Pancreas (tissue), 10 donors: Measurements from ENCODE around the gene AKAP13. TPM values are rescaled to one million over a fixed set of nuclear protein-coding genes. Genes with fewer than 3 reads are reported as not detected.
"Not testable (repeated sequence)": the region's sequence is repeated elsewhere in the genome, so short reads cannot be mapped to it uniquely, and the experiment has no call there.

Experiments
- ATAC-seq, 4 donors: fragments of 200-7000 bp; cut with Tn5 transposase; one replicate each; pipeline versions ENCODE4 v1.8.0 to v1.9.1; 2020; ENCODE audit warnings: mild to moderate bottlenecking in 4 of 4, moderate library complexity in 4 of 4
- DNase-seq, 6 donors: peaks; one replicate each; pipeline ENCODE4 v3.0.0-alpha.2; 2020
- FAIRE-seq: peaks from 2 replicates; lab custom pipeline; 2012; peaks lifted over from hg19 to GRCh38; lab: Jason Lieb, UNC
- H3K27ac ChIP-seq, 4 donors: fragments of 200-600 bp; sonication (generic); 1 replicate in 3 of 4; 2 replicates in 1 of 4; pipeline versions ENCODE4 v1.5.0 to v1.8.0; 2020
- H3K27me3 ChIP-seq, 4 donors: fragments of 200-600 bp; one replicate each; pipeline ENCODE4 v1.8.0; 2021
- H3K36me3 ChIP-seq, 3 donors: fragments of 200-600 bp; sonication (generic) in 1 of 3; one replicate each; pipeline versions ENCODE4 v1.5.0 to v1.8.0; 2020 to 2021
- H3K4me1 ChIP-seq, 3 donors: fragments of 200-600 bp; one replicate each; pipeline ENCODE4 v1.8.0; 2021
- H3K4me3 ChIP-seq, 4 donors: fragments of 200-600 bp; sonication (generic) in 2 of 4; one replicate each; pipeline versions ENCODE4 v1.5.0 to v1.8.0; 2020 to 2021
- H3K9me3 ChIP-seq, 4 donors: fragments of 200-600 bp; one replicate each; pipeline ENCODE4 v1.8.0; 2021
- CTCF ChIP-seq, 4 donors: fragments of 200-600 bp; sonication (generic) in 3 of 4; IDR thresholded peaks; one replicate each; pipeline versions ENCODE4 v1.5.0 to v1.8.0; 2021; ENCODE audit warnings: antibody characterized with exemption in 4 of 4
- WGBS, 2 donors: extraction: QIAGEN DNeasy Blood & Tissue Kit; methylation state at CpG; one replicate each; pipeline ENCODE4 v1.1.7; 2013; 5-methylcytosine and 5-hydroxymethylcytosine counted together
- intact Hi-C, 3 donors: fragments of 100-400 bp; cut with DNase I; formaldehyde crosslinking; loops; one replicate each; pipeline versions ENCODE4 v1.11.1 to v1.14.2; 2022
- polyA plus RNA-seq, 2 donors: library from polyadenylated mRNA; stranded (reverse); fragments of 200-250 nt; gene quantifications; one replicate each; pipeline ENCODE4 v1.2.3, GENCODE V29; 2013
- total RNA-seq, 6 donors: library from RNA; stranded (reverse); fragmentation: NEBNext Ultra II Directional in 4 of 6; extraction: Animal tissue kit (Norgen Biotek cat#: 25700) in 4 of 6; gene quantifications; one replicate each; pipeline versions ENCODE4 v1.2.1 to v1.2.4, GENCODE V29; 2021 to 2023
- donor health status: healthy with polysubstance abuse.
- donor health status: DM: no; HTN: no; CAD: no; lungs with moderate emphysema.
- donor health status: DM: no; HTN: no; CAD: no.
- donor health status: control.
- donor health status: control.
- donor health status: Bipolar disorder and iron deficiency.
- donor health status: DM: yes; HTN: yes; CAD: no.
- donor health status: DM: no; HTN: no; CAD: no.
- donor health status: DM: no; HTN: no; CAD: no.
- donor health status: DM: yes; HTN: yes; CAD: no.

AKAP13 gene
- total and polyA plus RNA-seq, 8 donors, result 64.9 to 139 (median 89.9) TPM

- DNase-seq, result no peak
- Histone ChIP-seq H3K9me3 (no peaks in the 10 kb centered on the region), H3K27ac (no peak overlapping the region), H3K4me1 (no peaks in the 10 kb centered on the region), H3K36me3 (no peaks in the 10 kb centered on the region), H3K27me3 (no peaks in the 10 kb centered on the region), H3K4me3 (no peak overlapping the region)
- intact Hi-C loops, result no loop called here
- TF ChIP-seq CTCF (IDR thresholded peaks at IDR 0.05), result no peak
- no peak for ATAC-seq
- no peak for FAIRE-seq
These were observed 39.6 kb upstream of the AKAP13 start for GRCh38 chr15:85340852-85341251.

- FAIRE-seq, ATAC-seq, H3K27ac ChIP-seq, H3K9me3 ChIP-seq, H3K27me3 ChIP-seq, intact Hi-C loops, H3K4me3 ChIP-seq, H3K36me3 ChIP-seq, H3K4me1 ChIP-seq, DNase-seq: not testable (repeated sequence)
- 79 to 89% methylated on average over 6 of the region's 6 CpGs for WGBS, 2 donors
These were observed 38.2 kb upstream of the AKAP13 start for GRCh38 chr15:85342163-85342562.

- H3K27me3 ChIP-seq, H3K36me3 ChIP-seq, H3K9me3 ChIP-seq, FAIRE-seq, H3K4me3 ChIP-seq, intact Hi-C loops, H3K4me1 ChIP-seq, DNase-seq: not testable (repeated sequence)
- ATAC-seq, result peak; percentile 26 to 51 (median 37)
- H3K27ac ChIP-seq, result peak overlapping the region in 2 of 4 donors; percentile 53 to 63
- WGBS, 2 donors, result 34 to 50% methylated on average over 5 of the region's 5 CpGs
These were observed 37.0 kb upstream of the AKAP13 start for GRCh38 chr15:85343443-85343842.

GRCh38 chr15:85344241-85344640 is 36.2 kb upstream of the AKAP13 start:
- H3K36me3 ChIP-seq, intact Hi-C loops, ATAC-seq, FAIRE-seq, H3K9me3 ChIP-seq, DNase-seq, H3K27me3 ChIP-seq, H3K4me1 ChIP-seq, H3K4me3 ChIP-seq: not testable (repeated sequence)
- peak overlapping the region in 3 of 4 donors; percentile 17 to 63 (median 53) for H3K27ac ChIP-seq
- 71 to 92% methylated on average over 1 of the region's 1 CpG for WGBS, 2 donors

GRCh38 chr15:85344653-85345114 is 35.7 kb upstream of the AKAP13 start:
- peak overlapping the region in 2 of 4 donors; percentile 12 to 50 for H3K27ac ChIP-seq
- H3K27me3 ChIP-seq, FAIRE-seq, H3K4me1 ChIP-seq, H3K36me3 ChIP-seq, H3K4me3 ChIP-seq, intact Hi-C loops, H3K9me3 ChIP-seq: not testable (repeated sequence)
- WGBS, 2 donors, result 65 to 70% methylated on average over 6 of the region's 6 CpGs
- ATAC-seq (peak; percentile 40 to 73 (median 67)), DNase-seq (peak in 2 of 6 donors; percentile 14 to 48)

GRCh38 chr15:85345196-85345918 is 35.0 kb upstream of the AKAP13 start:
- H3K27ac ChIP-seq, result peak overlapping the region in 2 of 4 donors; percentile 12 to 50
- FAIRE-seq, intact Hi-C loops, H3K27me3 ChIP-seq, H3K4me3 ChIP-seq, H3K36me3 ChIP-seq, DNase-seq, H3K4me1 ChIP-seq, H3K9me3 ChIP-seq: not testable (repeated sequence)
- 84 to 91% methylated on average over 4 of the region's 4 CpGs for WGBS, 2 donors
- ATAC-seq, result peak in 1 of 4 donors; percentile 2

- WGBS, 2 donors, result 90 to 94% methylated on average over 1 of the region's 1 CpG
- H3K4me3 ChIP-seq, FAIRE-seq, H3K4me1 ChIP-seq, H3K9me3 ChIP-seq, intact Hi-C loops, DNase-seq, H3K27me3 ChIP-seq, H3K36me3 ChIP-seq: not testable (repeated sequence)
- peak overlapping the region in 1 of 4 donors; percentile 2 for H3K27ac ChIP-seq
- peak; percentile 72 to 79 (median 74) for ATAC-seq
These were observed 33.8 kb upstream of the AKAP13 start for GRCh38 chr15:85346462-85347084.

GRCh38 chr15:85347264-85348047 is 32.9 kb upstream of the AKAP13 start:
- ATAC-seq, result peak in 3 of 4 donors; percentile 18 to 31 (median 30)
- peak overlapping the region in 2 of 4 donors; percentile 2 to 29 for H3K27ac ChIP-seq
- intact Hi-C loops, FAIRE-seq, H3K4me3 ChIP-seq, H3K4me1 ChIP-seq, H3K9me3 ChIP-seq, DNase-seq, H3K27me3 ChIP-seq, H3K36me3 ChIP-seq: not testable (repeated sequence)
- WGBS, 2 donors, result 68 to 80% methylated on average over 5 of the region's 5 CpGs

GRCh38 chr15:85348048-85348766 is 32.2 kb upstream of the AKAP13 start:
- DNase-seq, result not testable (repeated sequence)

GRCh38 chr15:85349062-85349461 is 31.3 kb upstream of the AKAP13 start:
- H3K27me3 ChIP-seq, H3K4me3 ChIP-seq, H3K36me3 ChIP-seq, H3K9me3 ChIP-seq, intact Hi-C loops, H3K4me1 ChIP-seq, FAIRE-seq, H3K27ac ChIP-seq: not testable (repeated sequence)
- WGBS, 2 donors, result 50 to 53% methylated on average over 4 of the region's 4 CpGs
- DNase-seq (peak in 3 of 6 donors; percentile 23 to 31 (median 31)), ATAC-seq (peak in 2 of 4 donors; percentile 11 to 44)

More at GRCh38 chr15:85348048-85348766, 32.2 kb upstream of the AKAP13 start:
- intact Hi-C loops, FAIRE-seq, H3K4me1 ChIP-seq, H3K36me3 ChIP-seq, H3K9me3 ChIP-seq, H3K27me3 ChIP-seq, ATAC-seq, H3K4me3 ChIP-seq: not testable (repeated sequence)
- H3K27ac ChIP-seq, result peak overlapping the region in 1 of 4 donors; percentile 29
- WGBS, 2 donors, result 92 to 93% methylated on average over 8 of the region's 8 CpGs
